ENCODE measurements around the gene LBHD2.

- TF ChIP-seq TAF1 (IDR thresholded peaks at IDR 0.05; ENCODE audit: borderline replicate concordance, low read depth, low read length), result no peak
- no peak for TF ChIP-seq BHLHE40 (IDR thresholded peaks at IDR 0.05; ENCODE audit: borderline replicate concordance in 1 of 2, low read depth in 2 of 2, low read length in 1 of 2)
- TF ChIP-seq, protein P1, sequence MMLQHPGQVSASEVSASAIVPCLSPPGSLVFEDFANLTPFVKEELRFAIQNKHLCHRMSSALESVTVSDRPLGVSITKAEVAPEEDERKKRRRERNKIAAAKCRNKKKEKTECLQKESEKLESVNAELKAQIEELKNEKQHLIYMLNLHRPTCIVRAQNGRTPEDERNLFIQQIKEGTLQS (IDR thresholded peaks at IDR 0.05; ENCODE audit: borderline replicate concordance, extremely low read depth, low read depth, low read length), result no peak
- no peak for TF ChIP-seq BRCA1 (IDR thresholded peaks at IDR 0.05; ENCODE audit: low read depth, low read length)
- TF ChIP-seq EP300 (IDR thresholded peaks at IDR 0.05; ENCODE audit: borderline replicate concordance in 1 of 2, control insufficient read depth in 1 of 2, low read depth in 2 of 2, low read length in 2 of 2), result no peak
- no peak for TF ChIP-seq CBX3 (IDR thresholded peaks at IDR 0.05; ENCODE audit: borderline replicate concordance, low read depth)
- TF ChIP-seq CTCF (IDR thresholded peaks at IDR 0.05 in 2 of 3, conservative IDR thresholded peaks at IDR 0.05 in 1 of 3; ENCODE audit: control insufficient read depth in 2 of 3, extremely low read depth in 1 of 3, insufficient read depth in 1 of 3, low read depth in 3 of 3, low read length in 3 of 3), result no peak
- TF ChIP-seq SIX5 (IDR thresholded peaks at IDR 0.05; ENCODE audit: low read depth, low read length, severe bottlenecking), result no peak
- no peak for TF ChIP-seq HCFC1 (IDR thresholded peaks at IDR 0.05; ENCODE audit: low read length)
- no peak for TF ChIP-seq POLR2A (IDR thresholded peaks at IDR 0.05; ENCODE audit: low read depth, low read length)
- no peak for TF ChIP-seq YBX1 (IDR thresholded peaks at IDR 0.05)
- no peak for TF ChIP-seq REST (IDR thresholded peaks at IDR 0.05; ENCODE audit: low read depth, low read length)
- no peak for TF ChIP-seq SP1 (IDR thresholded peaks at IDR 0.05; ENCODE audit: low read depth, low read length)
- TF ChIP-seq NRF1 (conservative IDR thresholded peaks at IDR 0.05; ENCODE audit: low read depth, low read length), result no peak
Measured at GRCh38 chr14:103113774-103114173, 29.8 kb downstream of the LBHD2 start.
